IMR-90 (cell line): Measurements from ENCODE around the gene CDH26. TPM values are rescaled to one million over a fixed set of nuclear protein-coding genes. Genes with fewer than 3 reads are reported as not detected.

ENCODE experiments used
- ATAC-seq: fragments of 200-7000 bp; cut with Tn5 transposase; 2 replicates; pipeline ENCODE4 v1.9.1; 2020; ENCODE audit warnings: low read depth, mild to moderate bottlenecking, moderate library complexity
- BruUV-seq: library from RNA; stranded (reverse); fragments of 400-500 nt; replicated peaks from 2 replicates; lab custom pipeline; 2021; lab: Mats Ljungman, UMichigan
- CTCF ChIA-PET: fragments of 300-600 bp; formaldehyde crosslinking; extraction: SDS; loops from one replicate; lab custom pipeline; 2021; ENCODE audit warnings: antibody characterized with exemption; lab: Yijun Ruan, JAX
- POLR2A ChIA-PET: fragments of 300-600 bp; sonication (Branson Sonifier 250); formaldehyde crosslinking; loops from one replicate; lab custom pipeline; 2022; ENCODE audit warnings: antibody characterized with exemption; ENCODE audit not compliant: unreplicated experiment; lab: Charles Lee
- DNase-seq: peaks from one replicate; pipeline ENCODE4 v3.0.0; 2013
- H2AFZ ChIP-seq: replicated peaks from 2 replicates; pipeline ENCODE3; 2013; ENCODE audit warnings: low read length, mild to moderate bottlenecking; ENCODE audit not compliant: poor library complexity
- H2AK5ac ChIP-seq: 2 replicates; pipeline ENCODE4 v1.6.1; 2013; ENCODE audit warnings: low read depth, low read length, inconsistent platforms
- H2AK9ac ChIP-seq: replicated peaks from 2 replicates; pipeline ENCODE3; 2013; ENCODE audit warnings: mild to moderate bottlenecking, low read depth, low read length, moderate library complexity; ENCODE audit not compliant: poor library complexity
- H2BK120ac ChIP-seq: 2 replicates; pipeline ENCODE4 v1.6.1; 2013; ENCODE audit warnings: low read depth, low read length, inconsistent platforms
- H2BK15ac ChIP-seq: 3 replicates; pipeline ENCODE4 v1.6.1; 2013; ENCODE audit warnings: low read depth, low read length, inconsistent platforms
- H2BK20ac ChIP-seq: 2 replicates; pipeline ENCODE4 v1.6.1; 2013; ENCODE audit warnings: low read depth, mild to moderate bottlenecking, inconsistent platforms, low read length, moderate library complexity
- H2BK5ac ChIP-seq: 2 replicates; pipeline ENCODE4 v1.6.1; 2013; ENCODE audit warnings: mild to moderate bottlenecking, low read depth, low read length, inconsistent platforms; ENCODE audit not compliant: poor library complexity, severe bottlenecking
- H3K14ac ChIP-seq: replicated peaks from 2 replicates; pipeline ENCODE4 v1.6.1; 2013; ENCODE audit warnings: low read depth, low read length, inconsistent platforms
- H3K18ac ChIP-seq: 2 replicates; pipeline ENCODE4 v1.6.1; 2013; ENCODE audit warnings: low read depth, low read length, control low read depth
- H3K23ac ChIP-seq: 2 replicates; pipeline ENCODE4 v1.6.1; 2013; ENCODE audit warnings: low read depth, low read length, inconsistent platforms
- H3K27ac ChIP-seq: 2 replicates; pipeline ENCODE4 v1.5.1; 2013; ENCODE audit warnings: mild to moderate bottlenecking, control low read depth, low read length; ENCODE audit not compliant: insufficient read depth
- H3K27me3 ChIP-seq: 2 replicates; pipeline ENCODE4 v1.6.1; 2013; ENCODE audit warnings: low read length; ENCODE audit not compliant: control insufficient read depth, insufficient read depth
- H3K36me3 ChIP-seq: 2 replicates; pipeline ENCODE4 v1.6.1; 2013; ENCODE audit warnings: low read length, mixed read lengths; ENCODE audit not compliant: control insufficient read depth, insufficient read depth
- H3K4ac ChIP-seq: 2 replicates; pipeline ENCODE4 v1.6.1; 2013; ENCODE audit warnings: low read depth, low read length, inconsistent platforms
- H3K4me1 ChIP-seq: 2 replicates; pipeline ENCODE4 v1.6.1; 2013; ENCODE audit warnings: low read length, mixed read lengths; ENCODE audit not compliant: control insufficient read depth, insufficient read depth
- H3K4me2 ChIP-seq: 2 replicates; pipeline ENCODE4 v1.6.1; 2013; ENCODE audit warnings: low read depth, mild to moderate bottlenecking, control low read depth, low read length, moderate library complexity
- H3K4me3 ChIP-seq: 2 replicates; pipeline ENCODE4 v1.5.1; 2013; ENCODE audit warnings: low read depth, mild to moderate bottlenecking, control low read depth, low read length, moderate library complexity; ENCODE audit not compliant: insufficient read depth
- H3K56ac ChIP-seq: 2 replicates; pipeline ENCODE4 v1.6.1; 2013; ENCODE audit warnings: low read length, inconsistent platforms; ENCODE audit not compliant: insufficient read depth; ENCODE audit errors: extremely low read depth
- H3K79me1 ChIP-seq, 2 experiments: 2 replicates each; pipeline ENCODE4 v1.6.1; 2013; ENCODE audit warnings: low read length in 2 of 2, inconsistent platforms in 1 of 2, low read depth in 1 of 2
- H3K9ac ChIP-seq: 2 replicates; pipeline ENCODE4 v1.6.1; 2013; ENCODE audit warnings: low read depth, low read length, control low read depth
- H3K9me1 ChIP-seq: 2 replicates; pipeline ENCODE4 v1.6.1; 2013; ENCODE audit warnings: low read length, inconsistent platforms; ENCODE audit not compliant: insufficient read depth
- H3K9me3 ChIP-seq: 2 replicates; pipeline ENCODE4 v1.6.1; 2013; ENCODE audit warnings: low read length; ENCODE audit not compliant: control insufficient read depth, insufficient read depth
- H4K20me1 ChIP-seq: 2 replicates; pipeline ENCODE4 v1.6.1; 2013; ENCODE audit warnings: low read length, inconsistent platforms; ENCODE audit not compliant: insufficient read depth
- H4K5ac ChIP-seq: 2 replicates; pipeline ENCODE4 v1.6.1; 2013; ENCODE audit warnings: mild to moderate bottlenecking, low read depth, low read length, control low read depth
- H4K8ac ChIP-seq, 2 experiments: 2 replicates each; pipeline ENCODE4 v1.6.1; 2013; ENCODE audit warnings: low read depth in 2 of 2, low read length in 2 of 2, control low read depth in 1 of 2, inconsistent platforms in 1 of 2
- H4K91ac ChIP-seq: 2 replicates; pipeline ENCODE4 v1.6.1; 2013; ENCODE audit warnings: low read depth, low read length, inconsistent platforms; ENCODE audit not compliant: insufficient read depth
- BHLHE40 ChIP-seq: fragments of 150-350 bp; IDR thresholded peaks from 2 replicates; pipeline ENCODE4 v1.6.1; 2016; ENCODE audit warnings: mild to moderate bottlenecking, low read depth, low read length
- CEBPB ChIP-seq: IDR thresholded peaks from 2 replicates; pipeline ENCODE4 v1.6.1; 2012; ENCODE audit warnings: low read depth, low read length, improper control_type of control experiment
- CHD1 ChIP-seq: IDR thresholded peaks from 2 replicates; pipeline ENCODE4 v1.6.1; 2012; ENCODE audit warnings: low read depth, low read length, improper control_type of control experiment
- FOS ChIP-seq: fragments of 150-350 bp; IDR thresholded peaks from 2 replicates; pipeline ENCODE4 v1.6.1; 2016; ENCODE audit warnings: low read depth, low read length
- MAZ ChIP-seq: IDR thresholded peaks from 2 replicates; pipeline ENCODE4 v1.6.1; 2012; ENCODE audit warnings: low read depth, mild to moderate bottlenecking, low read length, improper control_type of control experiment, moderate library complexity, borderline replicate concordance
- MXI1 ChIP-seq: IDR thresholded peaks from 2 replicates; pipeline ENCODE4 v1.6.1; 2012; ENCODE audit warnings: low read depth, mild to moderate bottlenecking, low read length, moderate library complexity, borderline replicate concordance
- NFE2L2 ChIP-seq: fragments of 150-350 bp; IDR thresholded peaks from 2 replicates; pipeline ENCODE4 v1.6.1; 2016; ENCODE audit warnings: low read depth, mild to moderate bottlenecking, low read length
- RAD21 ChIP-seq: IDR thresholded peaks from 2 replicates; pipeline ENCODE4 v1.6.1; 2012; ENCODE audit warnings: low read length, improper control_type of control experiment
- RCOR1 ChIP-seq: IDR thresholded peaks from 2 replicates; pipeline ENCODE4 v1.6.1; 2012; ENCODE audit warnings: mild to moderate bottlenecking, low read length, improper control_type of control experiment; ENCODE audit not compliant: insufficient replicate concordance
- RFX5 ChIP-seq: IDR thresholded peaks from 2 replicates; pipeline ENCODE4 v1.8.0; 2012; ENCODE audit warnings: low read depth, mild to moderate bottlenecking, low read length, moderate library complexity
- SMC3 ChIP-seq: fragments of 150-350 bp; IDR thresholded peaks from 2 replicates; pipeline ENCODE4 v1.6.1; 2016; ENCODE audit warnings: low read depth, mild to moderate bottlenecking, antibody characterized with exemption, low read length, moderate library complexity
- dilution Hi-C: fragments of 300-500 bp; cut with HindIII; formaldehyde crosslinking; loops from one replicate; pipeline ENCODE4 v1.14.3; 2018; ENCODE audit warnings: low sequenced_read_pairs; ENCODE audit not compliant: unreplicated experiment
- in situ Hi-C: fragments of 300-500 bp; cut with MboI; formaldehyde crosslinking; loops from 3 replicates; pipeline ENCODE4 v1.14.3; 2019; ENCODE audit warnings: low sequenced_read_pairs, inconsistent platforms, mixed read lengths
- intact Hi-C: fragments of 100-400 bp; cut with micrococcal nuclease; formaldehyde crosslinking; loops from 2 replicates; pipeline ENCODE4 v1.10.0; 2022
- polyA plus RNA-seq, 3 experiments: library from polyadenylated mRNA; depleted of rRNA; stranded (reverse); fragments of >200 nt; gene quantifications; 2 replicates each; pipeline ENCODE4 v1.2.3, GENCODE V29; 2012; ENCODE audit warnings: low replicate concordance in 1 of 3
- total RNA-seq: library from RNA; depleted of rRNA; stranded (reverse); fragments of >200 nt; gene quantifications from 2 replicates; pipeline ENCODE4 v1.2.3, GENCODE V29; 2012

CDH26 gene
- total and polyA plus RNA-seq, 2 of the 4 experiments (the other 2 are of a cell fraction): not detected

DNA sequence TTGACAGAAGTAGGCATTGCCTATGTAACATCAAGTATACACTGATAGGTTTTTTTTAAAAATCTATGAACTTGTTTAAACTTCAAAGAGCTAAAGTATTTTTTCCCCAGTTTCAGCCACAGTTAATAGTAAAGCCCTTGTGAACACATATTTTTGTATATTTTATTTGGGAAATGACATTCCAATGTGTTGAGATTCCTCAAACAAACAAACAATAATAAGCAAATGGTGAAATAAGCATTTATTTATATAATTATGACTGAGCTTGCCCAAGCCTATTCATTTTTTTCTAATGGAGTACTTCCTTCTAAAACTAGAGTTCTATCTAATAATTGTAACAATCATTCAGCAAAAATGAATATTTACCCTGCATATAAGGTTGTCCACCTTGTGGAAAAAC, 37.3 kb upstream of the CDH26 start:
- H3K4me3 ChIP-seq: no peak overlapping the region
- intact Hi-C loops (no loop called here), in situ Hi-C loops (no loop called here), dilution Hi-C loops (no loop called here)
- no peak overlapping the region for H3K9ac ChIP-seq
- ATAC-seq (peak; percentile 56), DNase-seq (peak; percentile 27)
- CTCF ChIA-PET: interaction anchor here (1.7 kb wide), 1 partner anchor 13 kb away, joined by 8 read pairs; the partner anchor contains the start of gene SYCP2
- no peak overlapping the region for H3K23ac ChIP-seq
- no peak overlapping the region for H4K8ac ChIP-seq
- no peak overlapping the region for H3K4ac ChIP-seq
- no TSS peak for BruUV-seq
- no peak overlapping the region for H3K4me2 ChIP-seq
- H2BK120ac ChIP-seq: no peak overlapping the region
- H3K14ac ChIP-seq: no peak overlapping the region
- H4K91ac ChIP-seq: no peak overlapping the region
- no peak overlapping the region for H2BK20ac ChIP-seq
- H3K9me1 ChIP-seq: no peaks in the 10 kb centered on the region
- H2AFZ ChIP-seq: no peak overlapping the region
- no peaks in the 10 kb centered on the region for H3K36me3 ChIP-seq
- POLR2A ChIA-PET: no interaction called here
- no peaks in the 10 kb centered on the region for H3K27me3 ChIP-seq
- no peak overlapping the region for H2BK15ac ChIP-seq
- H3K79me1 ChIP-seq: no peaks in the 10 kb centered on the region
- H2AK9ac ChIP-seq: no peak overlapping the region
- H3K4me1 ChIP-seq: no peaks in the 10 kb centered on the region
- no peak overlapping the region for H2BK5ac ChIP-seq
- H3K27ac ChIP-seq: no peak overlapping the region
- H2AK5ac ChIP-seq: no peak overlapping the region
- TF ChIP-seq MXI1 (no peak), RCOR1 (no peak), RAD21 (no peak), MAZ (no peak), RFX5 (no peak), BHLHE40 (no peak), FOS (no peak), CHD1 (no peak), SMC3 (no peak), NFE2L2 (no peak), CEBPB (no peak)
- no peak overlapping the region for H4K5ac ChIP-seq
- no peaks in the 10 kb centered on the region for H4K20me1 ChIP-seq
- H3K18ac ChIP-seq: no peak overlapping the region
- no peak overlapping the region for H3K56ac ChIP-seq
- no peaks in the 10 kb centered on the region for H3K9me3 ChIP-seq
